ENCODE measurements around the gene PAFAH1B1. TPM values are rescaled to one million over a fixed set of nuclear protein-coding genes. Genes with fewer than 3 reads are reported as not detected.

PAFAH1B1 gene
- total and polyA plus RNA-seq, 2 donors (not counting 1 experiment from before 2014, with no cell fraction given) = 41.4 to 170 TPM

DNA sequence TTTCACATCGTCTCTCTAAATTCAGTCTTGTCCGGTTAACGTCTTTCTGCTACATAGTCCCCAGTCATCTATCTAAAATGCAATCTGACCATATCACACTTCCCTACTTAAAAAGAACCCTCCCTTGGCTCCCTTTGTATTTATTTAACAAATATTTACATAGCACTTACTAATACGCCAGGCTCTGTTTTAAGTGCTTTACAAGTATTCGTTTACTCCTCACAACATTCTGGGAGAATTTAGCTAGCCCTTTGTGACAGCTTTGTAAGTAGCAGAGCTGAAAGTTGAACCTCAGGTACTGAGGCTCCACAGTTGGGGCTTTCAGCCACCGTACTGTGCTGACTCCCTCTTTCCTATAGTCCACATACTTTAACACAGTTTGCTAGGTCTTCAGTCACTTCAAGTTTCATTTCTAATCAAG lies 9.2 kb downstream of the PAFAH1B1 start:
- H3K9ac ChIP-seq (ENCODE audit: low read length) = no peak overlapping the region
- no peak overlapping the region for H3K4me3 ChIP-seq (ENCODE audit: control extremely low read depth in 1 of 5, extremely low read depth in 1 of 5, insufficient read depth in 1 of 5, low read depth in 2 of 5, low read length in 4 of 5)
- H3K9me3 Mint-ChIP-seq (ENCODE audit: insufficient read depth) = no peaks in the 10 kb centered on the region
- 92% methylated on average over 3 of the region's 6 CpGs for WGBS (ENCODE audit: insufficient coverage)
- no peak overlapping the region for H3K27ac ChIP-seq (ENCODE audit: low read length in 2 of 2)
- H3K36me3 ChIP-seq (replicated peaks in 1 of 2; ENCODE audit: control extremely low read depth in 1 of 2, control insufficient read depth in 1 of 2, extremely low read depth in 1 of 2, insufficient read depth in 2 of 2, low read length in 1 of 2) = peaks cover 0 to 14% of the 10 kb centered on the region in 2 experiments
- ATAC-seq (ENCODE audit: low read depth) = no peak
- DNase-seq = no peak
- intact Hi-C loops (cut with micrococcal nuclease) = no loop called here
- no peak overlapping the region for H3K4me3 Mint-ChIP-seq
- peaks cover 95% of the 10 kb centered on the region for H4K20me1 ChIP-seq (ENCODE audit: control insufficient read depth, insufficient read depth, low read length, poor library complexity, severe bottlenecking)
- TF ChIP-seq, protein P1, sequence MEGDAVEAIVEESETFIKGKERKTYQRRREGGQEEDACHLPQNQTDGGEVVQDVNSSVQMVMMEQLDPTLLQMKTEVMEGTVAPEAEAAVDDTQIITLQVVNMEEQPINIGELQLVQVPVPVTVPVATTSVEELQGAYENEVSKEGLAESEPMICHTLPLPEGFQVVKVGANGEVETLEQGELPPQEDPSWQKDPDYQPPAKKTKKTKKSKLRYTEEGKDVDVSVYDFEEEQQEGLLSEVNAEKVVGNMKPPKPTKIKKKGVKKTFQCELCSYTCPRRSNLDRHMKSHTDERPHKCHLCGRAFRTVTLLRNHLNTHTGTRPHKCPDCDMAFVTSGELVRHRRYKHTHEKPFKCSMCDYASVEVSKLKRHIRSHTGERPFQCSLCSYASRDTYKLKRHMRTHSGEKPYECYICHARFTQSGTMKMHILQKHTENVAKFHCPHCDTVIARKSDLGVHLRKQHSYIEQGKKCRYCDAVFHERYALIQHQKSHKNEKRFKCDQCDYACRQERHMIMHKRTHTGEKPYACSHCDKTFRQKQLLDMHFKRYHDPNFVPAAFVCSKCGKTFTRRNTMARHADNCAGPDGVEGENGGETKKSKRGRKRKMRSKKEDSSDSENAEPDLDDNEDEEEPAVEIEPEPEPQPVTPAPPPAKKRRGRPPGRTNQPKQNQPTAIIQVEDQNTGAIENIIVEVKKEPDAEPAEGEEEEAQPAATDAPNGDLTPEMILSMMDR (IDR thresholded peaks at IDR 0.05) = no peak
- TF ChIP-seq EZH2 (IDR thresholded peaks at IDR 0.05; ENCODE audit: borderline replicate concordance, insufficient read depth, low read depth, low read length, poor library complexity, severe bottlenecking) = no peak
- H3K4me1 Mint-ChIP-seq = peaks cover 54% of the 10 kb centered on the region
- no peak overlapping the region for H3K4me2 ChIP-seq (replicated peaks; ENCODE audit: low read depth, low read length, poor library complexity, severe bottlenecking)
- no peaks in the 10 kb centered on the region for H3K27me3 ChIP-seq (replicated peaks in 1 of 4; ENCODE audit: control extremely low read depth in 1 of 4, control insufficient read depth in 3 of 4, insufficient read depth in 4 of 4, low read length in 3 of 4)
- H2AFZ ChIP-seq (ENCODE audit: insufficient read depth, low read depth, low read length, poor library complexity, severe bottlenecking) = no peak overlapping the region
- no peak overlapping the region for H3K27ac Mint-ChIP-seq
- POLR2A ChIA-PET = no interaction called here
- H3K4me1 ChIP-seq (ENCODE audit: control insufficient read depth in 2 of 2, insufficient read depth in 2 of 2, low read length in 2 of 2) = peaks cover 22 to 32% of the 10 kb centered on the region in 2 donors
- CTCF ChIA-PET = no interaction called here
- no peaks in the 10 kb centered on the region for H3K9me3 ChIP-seq (ENCODE audit: control extremely low read depth in 1 of 3, control insufficient read depth in 2 of 3, insufficient read depth in 1 of 3, low read length in 2 of 3)
- no peaks in the 10 kb centered on the region for H3K27me3 Mint-ChIP-seq
- peaks cover 100% of the 10 kb centered on the region for H3K79me2 ChIP-seq (ENCODE audit: control insufficient read depth, insufficient read depth, low read length)

DNA sequence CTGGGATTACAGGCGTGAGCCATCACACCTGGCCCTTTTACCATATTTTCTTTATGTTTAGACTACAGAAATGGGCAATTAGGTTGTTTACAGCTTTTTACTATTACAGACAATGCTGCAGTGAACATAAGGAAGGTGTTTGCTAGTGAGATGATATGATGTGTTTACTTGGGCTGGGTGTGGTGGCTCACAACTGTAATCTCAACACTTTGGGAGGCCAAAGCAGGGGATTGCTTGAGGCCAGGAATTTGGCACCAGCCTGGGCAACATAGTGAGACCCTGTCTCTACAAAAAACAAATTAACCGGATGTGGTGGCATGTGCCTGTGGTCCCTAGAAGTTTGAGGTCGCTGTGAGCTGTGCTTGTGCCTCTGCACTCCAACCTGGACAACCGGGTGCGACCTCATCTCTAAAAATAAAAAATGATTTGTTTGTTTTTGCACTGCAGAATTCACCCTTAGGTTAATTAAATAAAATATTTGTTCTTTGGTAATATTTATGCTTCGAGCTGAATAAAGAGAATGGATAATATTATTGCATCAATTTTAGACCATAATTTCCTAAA lies 15.0 kb downstream of the PAFAH1B1 start:
- no peak overlapping the region for H3K4me3 ChIP-seq (ENCODE audit: control extremely low read depth in 1 of 5, extremely low read depth in 1 of 5, insufficient read depth in 1 of 5, low read depth in 2 of 5, low read length in 4 of 5)
- DNase-seq = no peak
- H3K27ac Mint-ChIP-seq = no peak overlapping the region

More for the DNA sequence above, 15.0 kb downstream of the PAFAH1B1 start:
- Histone ChIP-seq H4K20me1 (ENCODE audit: control insufficient read depth, insufficient read depth, low read length, poor library complexity, severe bottlenecking) (peaks cover 99% of the 10 kb centered on the region), H3K27ac (ENCODE audit: low read length in 2 of 2) (no peak overlapping the region), H3K36me3 (replicated peaks in 1 of 2; ENCODE audit: control extremely low read depth in 1 of 2, control insufficient read depth in 1 of 2, extremely low read depth in 1 of 2, insufficient read depth in 2 of 2, low read length in 1 of 2) (peaks cover 0 to 12% of the 10 kb centered on the region in 2 experiments), H3K79me2 (ENCODE audit: control insufficient read depth, insufficient read depth, low read length) (peaks cover 99% of the 10 kb centered on the region), H3K9ac (ENCODE audit: low read length) (no peak overlapping the region), H3K9me3 (ENCODE audit: control extremely low read depth in 1 of 3, control insufficient read depth in 2 of 3, insufficient read depth in 1 of 3, low read length in 2 of 3) (no peaks in the 10 kb centered on the region), H2AFZ (ENCODE audit: insufficient read depth, low read depth, low read length, poor library complexity, severe bottlenecking) (no peak overlapping the region), H3K27me3 (replicated peaks in 1 of 4; ENCODE audit: control extremely low read depth in 1 of 4, control insufficient read depth in 3 of 4, insufficient read depth in 4 of 4, low read length in 3 of 4) (no peaks in the 10 kb centered on the region), H3K4me2 (replicated peaks; ENCODE audit: low read depth, low read length, poor library complexity, severe bottlenecking) (no peak overlapping the region), H3K4me1 (ENCODE audit: control insufficient read depth in 2 of 2, insufficient read depth in 2 of 2, low read length in 2 of 2) (peaks cover 11 to 12% of the 10 kb centered on the region in 2 donors)
- no peak overlapping the region for H3K4me3 Mint-ChIP-seq
- intact Hi-C loops (cut with micrococcal nuclease) = no loop called here
- TF ChIP-seq, protein P1 (IDR thresholded peaks at IDR 0.05) = no peak
- no peak for TF ChIP-seq EZH2 (IDR thresholded peaks at IDR 0.05; ENCODE audit: borderline replicate concordance, insufficient read depth, low read depth, low read length, poor library complexity, severe bottlenecking)
- H3K9me3 Mint-ChIP-seq (ENCODE audit: insufficient read depth) = no peaks in the 10 kb centered on the region
- WGBS (ENCODE audit: insufficient coverage) = 83% methylated on average over 2 of the region's 6 CpGs
- H3K27me3 Mint-ChIP-seq = no peaks in the 10 kb centered on the region
- ATAC-seq (ENCODE audit: low read depth) = no peak
- ChIA-PET CTCF (interaction anchor here (1.0 kb wide), 1 partner anchor 11 kb away, joined by 4 read pairs; no protein-coding TSS in a partner anchor), POLR2A (no interaction called here)
- peaks cover 56% of the 10 kb centered on the region for H3K4me1 Mint-ChIP-seq

Data from B cell (primary cell).